IMR-90 (cell line): Measurements from ENCODE around the gene PEAK1. TPM values are rescaled to one million over a fixed set of nuclear protein-coding genes. Genes with fewer than 3 reads are reported as not detected.

ENCODE experiments used
- ATAC-seq: fragments of 200-7000 bp; cut with Tn5 transposase; 2 replicates; pipeline ENCODE4 v1.9.1; 2020; ENCODE audit warnings: low read depth, mild to moderate bottlenecking, moderate library complexity
- BruUV-seq: library from RNA; stranded (reverse); fragments of 400-500 nt; replicated peaks from 2 replicates; lab custom pipeline; 2021; lab: Mats Ljungman, UMichigan
- CTCF ChIA-PET: fragments of 300-600 bp; formaldehyde crosslinking; extraction: SDS; loops from one replicate; lab custom pipeline; 2021; ENCODE audit warnings: antibody characterized with exemption; lab: Yijun Ruan, JAX
- POLR2A ChIA-PET: fragments of 300-600 bp; sonication (Branson Sonifier 250); formaldehyde crosslinking; loops from one replicate; lab custom pipeline; 2022; ENCODE audit warnings: antibody characterized with exemption; ENCODE audit not compliant: unreplicated experiment; lab: Charles Lee
- DNase-seq: peaks from one replicate; pipeline ENCODE4 v3.0.0; 2013
- H2AFZ ChIP-seq: replicated peaks from 2 replicates; pipeline ENCODE3; 2013; ENCODE audit warnings: low read length, mild to moderate bottlenecking; ENCODE audit not compliant: poor library complexity
- H2AK5ac ChIP-seq: 2 replicates; pipeline ENCODE4 v1.6.1; 2013; ENCODE audit warnings: low read depth, low read length, inconsistent platforms
- H2AK9ac ChIP-seq: replicated peaks from 2 replicates; pipeline ENCODE3; 2013; ENCODE audit warnings: mild to moderate bottlenecking, low read depth, low read length, moderate library complexity; ENCODE audit not compliant: poor library complexity
- H2BK120ac ChIP-seq: 2 replicates; pipeline ENCODE4 v1.6.1; 2013; ENCODE audit warnings: low read depth, low read length, inconsistent platforms
- H2BK15ac ChIP-seq: 3 replicates; pipeline ENCODE4 v1.6.1; 2013; ENCODE audit warnings: low read depth, low read length, inconsistent platforms
- H2BK20ac ChIP-seq: 2 replicates; pipeline ENCODE4 v1.6.1; 2013; ENCODE audit warnings: low read depth, mild to moderate bottlenecking, inconsistent platforms, low read length, moderate library complexity
- H2BK5ac ChIP-seq: 2 replicates; pipeline ENCODE4 v1.6.1; 2013; ENCODE audit warnings: mild to moderate bottlenecking, low read depth, low read length, inconsistent platforms; ENCODE audit not compliant: poor library complexity, severe bottlenecking
- H3K14ac ChIP-seq: replicated peaks from 2 replicates; pipeline ENCODE4 v1.6.1; 2013; ENCODE audit warnings: low read depth, low read length, inconsistent platforms
- H3K18ac ChIP-seq: 2 replicates; pipeline ENCODE4 v1.6.1; 2013; ENCODE audit warnings: low read depth, low read length, control low read depth
- H3K23ac ChIP-seq: 2 replicates; pipeline ENCODE4 v1.6.1; 2013; ENCODE audit warnings: low read depth, low read length, inconsistent platforms
- H3K27ac ChIP-seq: 2 replicates; pipeline ENCODE4 v1.5.1; 2013; ENCODE audit warnings: mild to moderate bottlenecking, control low read depth, low read length; ENCODE audit not compliant: insufficient read depth
- H3K27me3 ChIP-seq: 2 replicates; pipeline ENCODE4 v1.6.1; 2013; ENCODE audit warnings: low read length; ENCODE audit not compliant: control insufficient read depth, insufficient read depth
- H3K36me3 ChIP-seq: 2 replicates; pipeline ENCODE4 v1.6.1; 2013; ENCODE audit warnings: low read length, mixed read lengths; ENCODE audit not compliant: control insufficient read depth, insufficient read depth
- H3K4ac ChIP-seq: 2 replicates; pipeline ENCODE4 v1.6.1; 2013; ENCODE audit warnings: low read depth, low read length, inconsistent platforms
- H3K4me1 ChIP-seq: 2 replicates; pipeline ENCODE4 v1.6.1; 2013; ENCODE audit warnings: low read length, mixed read lengths; ENCODE audit not compliant: control insufficient read depth, insufficient read depth
- H3K4me2 ChIP-seq: 2 replicates; pipeline ENCODE4 v1.6.1; 2013; ENCODE audit warnings: low read depth, mild to moderate bottlenecking, control low read depth, low read length, moderate library complexity
- H3K4me3 ChIP-seq: 2 replicates; pipeline ENCODE4 v1.5.1; 2013; ENCODE audit warnings: low read depth, mild to moderate bottlenecking, control low read depth, low read length, moderate library complexity; ENCODE audit not compliant: insufficient read depth
- H3K56ac ChIP-seq: 2 replicates; pipeline ENCODE4 v1.6.1; 2013; ENCODE audit warnings: low read length, inconsistent platforms; ENCODE audit not compliant: insufficient read depth; ENCODE audit errors: extremely low read depth
- H3K79me1 ChIP-seq, 2 experiments: 2 replicates each; pipeline ENCODE4 v1.6.1; 2013; ENCODE audit warnings: low read length in 2 of 2, inconsistent platforms in 1 of 2, low read depth in 1 of 2
- H3K9ac ChIP-seq: 2 replicates; pipeline ENCODE4 v1.6.1; 2013; ENCODE audit warnings: low read depth, low read length, control low read depth
- H3K9me1 ChIP-seq: 2 replicates; pipeline ENCODE4 v1.6.1; 2013; ENCODE audit warnings: low read length, inconsistent platforms; ENCODE audit not compliant: insufficient read depth
- H3K9me3 ChIP-seq: 2 replicates; pipeline ENCODE4 v1.6.1; 2013; ENCODE audit warnings: low read length; ENCODE audit not compliant: control insufficient read depth, insufficient read depth
- H4K20me1 ChIP-seq: 2 replicates; pipeline ENCODE4 v1.6.1; 2013; ENCODE audit warnings: low read length, inconsistent platforms; ENCODE audit not compliant: insufficient read depth
- H4K5ac ChIP-seq: 2 replicates; pipeline ENCODE4 v1.6.1; 2013; ENCODE audit warnings: mild to moderate bottlenecking, low read depth, low read length, control low read depth
- H4K8ac ChIP-seq, 2 experiments: 2 replicates each; pipeline ENCODE4 v1.6.1; 2013; ENCODE audit warnings: low read depth in 2 of 2, low read length in 2 of 2, control low read depth in 1 of 2, inconsistent platforms in 1 of 2
- H4K91ac ChIP-seq: 2 replicates; pipeline ENCODE4 v1.6.1; 2013; ENCODE audit warnings: low read depth, low read length, inconsistent platforms; ENCODE audit not compliant: insufficient read depth
- BHLHE40 ChIP-seq: fragments of 150-350 bp; IDR thresholded peaks from 2 replicates; pipeline ENCODE4 v1.6.1; 2016; ENCODE audit warnings: mild to moderate bottlenecking, low read depth, low read length
- CEBPB ChIP-seq: IDR thresholded peaks from 2 replicates; pipeline ENCODE4 v1.6.1; 2012; ENCODE audit warnings: low read depth, low read length, improper control_type of control experiment
- CHD1 ChIP-seq: IDR thresholded peaks from 2 replicates; pipeline ENCODE4 v1.6.1; 2012; ENCODE audit warnings: low read depth, low read length, improper control_type of control experiment
- CTCF ChIP-seq: conservative IDR thresholded peaks from 2 replicates; pipeline ENCODE4 v1.5.1; 2012; ENCODE audit warnings: mild to moderate bottlenecking, low read depth, low read length, improper control_type of control experiment
- ELK1 ChIP-seq: fragments of 150-350 bp; IDR thresholded peaks from 2 replicates; pipeline ENCODE4 v1.6.1; 2016; ENCODE audit warnings: low read depth, mild to moderate bottlenecking, low read length, moderate library complexity, borderline replicate concordance
- MXI1 ChIP-seq: IDR thresholded peaks from 2 replicates; pipeline ENCODE4 v1.6.1; 2012; ENCODE audit warnings: low read depth, mild to moderate bottlenecking, low read length, moderate library complexity, borderline replicate concordance
- NFE2L2 ChIP-seq: fragments of 150-350 bp; IDR thresholded peaks from 2 replicates; pipeline ENCODE4 v1.6.1; 2016; ENCODE audit warnings: low read depth, mild to moderate bottlenecking, low read length
- RAD21 ChIP-seq: IDR thresholded peaks from 2 replicates; pipeline ENCODE4 v1.6.1; 2012; ENCODE audit warnings: low read length, improper control_type of control experiment
- RCOR1 ChIP-seq: IDR thresholded peaks from 2 replicates; pipeline ENCODE4 v1.6.1; 2012; ENCODE audit warnings: mild to moderate bottlenecking, low read length, improper control_type of control experiment; ENCODE audit not compliant: insufficient replicate concordance
- RFX5 ChIP-seq: IDR thresholded peaks from 2 replicates; pipeline ENCODE4 v1.8.0; 2012; ENCODE audit warnings: low read depth, mild to moderate bottlenecking, low read length, moderate library complexity
- SMC3 ChIP-seq: fragments of 150-350 bp; IDR thresholded peaks from 2 replicates; pipeline ENCODE4 v1.6.1; 2016; ENCODE audit warnings: low read depth, mild to moderate bottlenecking, antibody characterized with exemption, low read length, moderate library complexity
- USF2 ChIP-seq: fragments of 150-350 bp; IDR thresholded peaks from 2 replicates; pipeline ENCODE4 v1.6.1; 2017; ENCODE audit warnings: mild to moderate bottlenecking, antibody characterized with exemption, low read length, low read depth
- WGBS, 2 experiments: methylation state at CpG; one replicate each; pipeline versions ENCODE4 v1.1.5 to v1.1.7; 2013; ENCODE audit warnings: missing lambda C conversion rate in 2 of 2; ENCODE audit not compliant: insufficient read length in 1 of 2; ENCODE audit errors: extremely low coverage in 2 of 2; 5-methylcytosine and 5-hydroxymethylcytosine counted together
- dilution Hi-C: fragments of 300-500 bp; cut with HindIII; formaldehyde crosslinking; loops from one replicate; pipeline ENCODE4 v1.14.3; 2018; ENCODE audit warnings: low sequenced_read_pairs; ENCODE audit not compliant: unreplicated experiment
- in situ Hi-C: fragments of 300-500 bp; cut with MboI; formaldehyde crosslinking; loops from 3 replicates; pipeline ENCODE4 v1.14.3; 2019; ENCODE audit warnings: low sequenced_read_pairs, inconsistent platforms, mixed read lengths
- intact Hi-C: fragments of 100-400 bp; cut with micrococcal nuclease; formaldehyde crosslinking; loops from 2 replicates; pipeline ENCODE4 v1.10.0; 2022
- polyA plus RNA-seq, 3 experiments: library from polyadenylated mRNA; depleted of rRNA; stranded (reverse); fragments of >200 nt; gene quantifications; 2 replicates each; pipeline ENCODE4 v1.2.3, GENCODE V29; 2012; ENCODE audit warnings: low replicate concordance in 1 of 3
- total RNA-seq: library from RNA; depleted of rRNA; stranded (reverse); fragments of >200 nt; gene quantifications from 2 replicates; pipeline ENCODE4 v1.2.3, GENCODE V29; 2012

PEAK1 gene
- total and polyA plus RNA-seq, 2 of the 4 experiments (the other 2 are of a cell fraction) = 21.5 to 43.9 TPM

GRCh38 chr15:77071305-77072223 is 348.3 kb downstream of the PEAK1 start:
- no peak for ATAC-seq
- peaks cover 7% of the 10 kb centered on the region for H3K4me1 ChIP-seq
- no peak for DNase-seq
- H3K4ac ChIP-seq = peak overlapping the region; percentile 60; the same call in 1 of the 2 replicates
- H2BK5ac ChIP-seq = no peak overlapping the region
- intact Hi-C loops = no loop called here
- peak overlapping the region; percentile 36; the same call in 1 of the 2 replicates for H3K56ac ChIP-seq
- no peak overlapping the region for H3K4me2 ChIP-seq
- 0 out of 3 replicates have a peak overlapping the region, but pooled peaks have one; percentile 29 for H2BK15ac ChIP-seq
- POLR2A ChIA-PET = no interaction called here
- WGBS, 2 experiments = 100% methylated on average over 4 of the region's 15 CpGs; no CpG with 5 or more reads in 1 of the 2 experiments
- H3K18ac ChIP-seq = no peak overlapping the region
- no peak overlapping the region for H3K27ac ChIP-seq
- H2AK9ac ChIP-seq = no peak overlapping the region
- 0 out of 2 replicates have a peak, but pooled peaks cover 2% of the 10 kb centered on the region for H3K36me3 ChIP-seq
- H3K14ac ChIP-seq = no peak overlapping the region; the same call in 1 of the 2 replicates
- H4K8ac ChIP-seq = peak overlapping the region; percentile 67 to 95
- H4K91ac ChIP-seq = no peak overlapping the region
- H2BK120ac ChIP-seq = 0 out of 2 replicates have a peak overlapping the region, but pooled peaks have one; percentile 13
- no peak overlapping the region for H2AK5ac ChIP-seq
- no TSS peak for BruUV-seq
- peaks cover 6% of the 10 kb centered on the region for H3K9me1 ChIP-seq
- H4K20me1 ChIP-seq = peaks cover 32% of the 10 kb centered on the region
- peaks cover 5% of the 10 kb centered on the region for H3K27me3 ChIP-seq
- H2BK20ac ChIP-seq = peak overlapping the region; percentile 69
- peaks cover 15 to 35% of the 10 kb centered on the region in 2 experiments for H3K79me1 ChIP-seq
- in situ Hi-C loops = no loop called here
- CTCF ChIA-PET = interaction anchor here (1.0 kb wide), 1 partner anchor 11 kb away, joined by 3 read pairs; no protein-coding TSS in a partner anchor
- H3K9me3 ChIP-seq = no peaks in the 10 kb centered on the region
- H2AFZ ChIP-seq = peak overlapping the region; percentile 90
- dilution Hi-C loops = no loop called here
- H4K5ac ChIP-seq = peak overlapping the region; percentile 46; the same call in 1 of the 2 replicates
- no peak overlapping the region for H3K23ac ChIP-seq
- H3K4me3 ChIP-seq = no peak overlapping the region
- H3K9ac ChIP-seq = no peak overlapping the region
- TF ChIP-seq CHD1 = no peak
- TF ChIP-seq RAD21 = no peak
- TF ChIP-seq CEBPB = no peak
- TF ChIP-seq SMC3 = no peak
- no peak for TF ChIP-seq RCOR1
- TF ChIP-seq MXI1 = no peak
- TF ChIP-seq NFE2L2 = no peak
- no peak for TF ChIP-seq BHLHE40
- no peak for TF ChIP-seq CTCF
- no peak for TF ChIP-seq ELK1
- TF ChIP-seq RFX5 = no peak
- no peak for TF ChIP-seq USF2
